SHP77 (cell line): ENCODE measurements around the gene SCN3A.

Source experiments
- DNase-seq, 2 experiments: peaks; one replicate each; lab custom pipeline; 2025; lab: John Stamatoyannopoulos, UW

The SCN3A gene

GRCh38 chr2:165191096-165191728 is 12.6 kb downstream of the SCN3A start:
- DNase-seq: no peak

DNA sequence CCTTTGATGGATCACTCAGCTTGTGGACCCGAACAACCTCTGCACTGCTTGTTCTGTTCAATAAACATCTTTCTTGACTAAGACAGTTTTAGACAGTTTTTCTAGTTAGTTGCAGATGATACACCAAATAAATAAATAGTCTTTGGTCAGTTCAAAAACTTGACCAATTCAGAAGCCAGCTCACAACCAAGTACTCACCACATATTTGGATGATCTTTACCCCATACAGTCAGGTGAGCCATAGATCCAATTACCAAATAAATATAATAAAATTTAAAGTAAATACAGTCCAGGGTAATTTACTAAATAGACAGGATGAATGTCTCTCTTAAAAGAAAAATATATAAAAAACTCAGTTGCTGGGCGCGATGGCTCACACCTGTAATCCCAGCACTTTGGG is 18.2 kb downstream of the SCN3A start:
- no peak for DNase-seq

GRCh38 chr2:165182029-165182428 is 21.8 kb downstream of the SCN3A start:
- no peak for DNase-seq

- no peak for DNase-seq
Measured at GRCh38 chr2:165176780-165177179, 27.1 kb downstream of the SCN3A start.

DNA sequence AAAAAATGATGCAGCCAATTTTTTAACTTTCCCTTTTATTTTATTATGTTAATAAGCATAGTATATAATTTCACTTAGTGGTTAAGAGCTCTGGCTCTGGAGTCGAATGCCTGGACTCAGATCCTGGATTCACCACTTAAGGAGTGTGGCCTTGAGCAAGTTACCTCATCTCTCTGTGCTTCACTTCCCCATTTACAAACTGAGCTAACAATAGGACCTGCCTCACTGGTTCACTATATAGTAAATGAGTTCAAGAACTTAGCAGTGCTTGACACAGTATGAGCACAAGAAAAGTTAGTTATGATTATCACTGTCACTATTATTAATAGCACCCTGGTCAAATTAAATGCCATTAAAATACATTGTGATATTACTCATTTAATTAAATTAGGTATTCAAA is 30.6 kb downstream of the SCN3A start:
- DNase-seq: no peak

DNA sequence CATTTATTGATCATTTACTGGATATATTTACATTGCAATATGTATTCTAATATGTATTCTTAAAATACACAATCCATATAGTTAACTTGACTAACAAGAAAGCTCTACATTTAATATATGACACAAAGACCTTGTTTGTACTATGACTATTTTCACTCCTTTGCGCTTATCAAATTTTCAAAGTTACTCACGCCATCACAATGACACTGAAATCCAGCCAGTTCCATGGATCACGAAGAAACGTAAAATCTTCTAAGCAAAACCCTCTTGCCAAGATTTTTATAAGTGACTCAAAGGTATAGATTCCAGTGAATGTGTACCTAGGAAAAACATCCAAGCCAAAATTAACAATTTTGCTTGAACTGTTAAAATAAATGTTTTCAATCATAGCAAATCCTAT is 39.6 kb downstream of the SCN3A start:
- no peak for DNase-seq

- no peak for DNase-seq
Measured at GRCh38 chr2:165163761-165164160, 40.1 kb downstream of the SCN3A start.

DNA sequence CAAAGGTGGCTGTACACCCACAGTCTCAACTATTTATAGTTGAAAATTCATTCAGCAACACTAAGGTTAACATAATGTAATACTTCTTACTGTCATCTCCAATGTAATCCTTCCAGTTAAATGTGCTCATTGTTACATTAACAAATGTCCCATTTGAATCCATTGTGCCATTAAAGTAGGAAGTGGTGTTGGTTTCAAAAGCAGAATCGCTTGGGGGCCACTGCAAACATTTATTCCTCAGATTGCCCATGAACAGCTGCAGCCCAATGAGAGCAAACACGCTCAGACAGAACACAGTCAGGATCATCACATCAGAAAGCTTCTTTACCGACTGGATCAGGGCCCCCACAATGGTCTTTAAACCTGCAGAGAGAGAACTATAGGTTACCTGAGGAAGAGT is 41.4 kb downstream of the SCN3A start:
- no peak for DNase-seq

GRCh38 chr2:165161510-165161909 is 42.3 kb downstream of the SCN3A start:
- DNase-seq: no peak

- no peak for DNase-seq
Measured at GRCh38 chr2:165157160-165157559, 46.7 kb downstream of the SCN3A start.

DNA sequence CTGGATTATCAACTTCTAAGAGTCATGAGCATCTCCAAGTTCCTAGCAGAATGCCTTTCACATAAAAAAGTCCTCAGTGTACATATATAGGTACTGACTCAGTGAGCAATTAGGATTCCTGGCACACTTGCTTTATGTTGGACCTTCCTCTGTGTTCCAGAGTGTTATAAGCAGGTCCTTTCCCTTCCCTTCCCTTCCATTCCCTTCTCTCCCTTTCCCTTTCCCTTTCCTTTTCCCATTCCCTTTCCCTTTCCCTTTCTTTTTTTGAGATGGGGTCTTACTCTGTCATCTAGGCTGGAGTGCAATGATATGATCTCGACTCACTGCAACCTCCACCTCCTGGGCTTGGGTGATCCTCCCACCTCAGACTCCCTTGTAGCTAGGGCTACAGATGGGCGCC is 48.7 kb downstream of the SCN3A start:
- DNase-seq: no peak

GRCh38 chr2:165149439-165149838 is 54.4 kb downstream of the SCN3A start:
- no peak for DNase-seq

GRCh38 chr2:165147186-165148045 is 56.4 kb downstream of the SCN3A start:
- DNase-seq: no peak

GRCh38 chr2:165144315-165144714 is 59.5 kb downstream of the SCN3A start:
- DNase-seq: no peak

DNA sequence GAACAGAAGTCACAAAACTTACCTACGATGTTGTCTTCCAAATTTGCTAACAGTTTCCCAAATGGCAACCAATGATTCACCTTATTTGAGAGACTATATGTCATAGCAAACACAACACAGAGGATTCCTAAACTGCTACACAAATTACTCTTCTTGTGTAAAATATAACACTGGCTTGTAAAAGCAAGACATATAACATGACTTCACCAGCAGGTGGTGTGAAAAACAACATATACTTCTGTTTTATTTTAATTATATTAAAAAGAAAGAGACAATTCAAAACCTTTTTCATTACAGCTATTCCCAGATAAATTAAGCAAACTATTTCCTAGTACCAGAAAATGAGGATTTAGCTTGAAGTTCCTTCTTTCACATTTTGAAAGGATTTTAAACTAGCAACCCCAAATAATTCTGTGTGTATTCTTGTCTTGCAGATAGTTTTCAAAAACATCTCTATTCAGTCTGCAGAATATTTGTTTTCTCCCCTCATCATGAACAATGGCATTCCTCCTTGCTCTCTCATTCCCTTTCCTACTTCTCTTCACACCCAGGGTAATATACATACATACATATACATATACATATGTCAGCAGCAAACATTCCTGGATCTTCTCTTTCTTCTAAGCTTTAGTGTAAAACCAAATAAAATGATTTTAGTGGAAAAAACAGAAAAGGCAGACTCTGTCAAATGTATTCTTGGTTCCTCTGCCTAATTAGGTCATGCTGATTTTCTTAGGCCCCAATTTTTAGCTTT is 62.1 kb downstream of the SCN3A start:
- DNase-seq: no peak

GRCh38 chr2:165126244-165126643 is 77.6 kb downstream of the SCN3A start:
- DNase-seq: no peak

- DNase-seq: no peak
Measured at GRCh38 chr2:165122521-165122920, 81.3 kb downstream of the SCN3A start.

GRCh38 chr2:165120740-165121467 is 82.9 kb downstream of the SCN3A start:
- DNase-seq: no peak

DNA sequence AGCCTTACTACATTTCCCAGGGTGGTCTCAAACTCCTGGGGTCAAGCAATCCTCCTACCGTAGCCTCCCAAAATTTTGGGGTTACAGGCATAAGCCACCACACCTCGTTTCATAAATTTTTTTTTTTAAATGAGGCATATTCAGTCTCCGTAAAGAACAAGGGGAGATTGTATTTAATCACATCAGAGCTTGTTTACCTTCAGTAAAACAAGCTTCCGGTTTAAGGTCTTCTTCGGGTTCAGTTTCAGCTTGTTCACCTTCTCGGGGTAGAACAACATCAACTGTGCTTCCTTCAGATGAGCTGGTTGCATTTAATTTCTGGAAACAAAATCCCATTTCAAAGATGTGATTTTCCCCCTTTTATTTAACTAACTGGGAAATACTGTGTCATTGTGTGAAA is 88.6 kb downstream of the SCN3A start:
- no peak for DNase-seq

DNA sequence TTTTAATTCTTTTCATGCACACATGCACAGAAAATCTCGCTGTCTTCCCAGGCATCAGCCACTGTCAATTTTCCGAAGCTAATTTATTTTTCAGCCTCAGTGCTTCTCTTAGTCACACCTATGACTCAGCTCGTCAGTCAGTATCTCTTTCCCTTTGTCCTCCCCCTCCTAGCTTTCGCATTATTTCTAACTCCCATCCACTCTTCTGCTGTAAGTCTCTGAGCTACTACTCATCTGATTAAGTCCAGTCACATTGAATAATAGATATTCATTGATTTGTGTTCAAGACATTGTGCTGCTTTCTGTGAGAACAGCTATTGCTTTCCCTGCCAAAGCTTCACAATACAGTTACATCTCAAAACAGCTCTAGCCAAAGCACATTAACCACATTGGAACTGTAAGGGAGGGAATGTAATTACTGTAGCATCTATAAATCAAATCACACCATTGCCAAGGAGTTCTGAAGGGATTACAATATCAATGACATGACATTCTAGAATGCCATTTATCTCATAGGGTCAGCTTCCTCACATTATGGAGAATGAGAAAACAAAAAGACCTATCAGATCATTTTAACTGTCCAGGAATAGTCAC is 89.4 kb downstream of the SCN3A start:
- DNase-seq: no peak

- no peak for DNase-seq
Measured at GRCh38 chr2:165113414-165113813, 90.4 kb downstream of the SCN3A start.

DNA sequence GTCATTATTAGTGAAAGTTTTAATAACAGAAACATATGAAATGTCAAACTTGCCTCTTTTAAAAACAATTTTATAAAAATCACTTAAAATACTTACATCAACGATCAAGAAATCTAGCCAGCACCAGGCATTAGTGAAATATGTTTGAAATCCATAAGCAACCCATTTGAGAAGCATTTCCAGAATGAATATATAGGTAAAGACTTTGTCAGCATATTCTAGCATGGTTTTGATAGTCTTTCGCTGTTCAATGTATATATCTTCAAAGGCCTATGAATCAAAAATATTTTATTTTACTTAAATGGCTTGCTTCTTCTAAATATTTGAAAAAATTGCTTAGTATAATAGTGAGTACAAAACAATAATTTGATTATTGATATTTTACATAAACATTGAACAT is 91.1 kb downstream of the SCN3A start:
- DNase-seq: no peak
